ENCODE measurements around the gene RUVBL1. TPM values are rescaled to one million over a fixed set of nuclear protein-coding genes. Genes with fewer than 3 reads are reported as not detected.
A peak's percentile ranks its signal among the peaks of the same experiment; 100 is the strongest.

Gene RUVBL1
- total RNA-seq, 1 donor from 2014 or later = 40.6 TPM

DNA sequence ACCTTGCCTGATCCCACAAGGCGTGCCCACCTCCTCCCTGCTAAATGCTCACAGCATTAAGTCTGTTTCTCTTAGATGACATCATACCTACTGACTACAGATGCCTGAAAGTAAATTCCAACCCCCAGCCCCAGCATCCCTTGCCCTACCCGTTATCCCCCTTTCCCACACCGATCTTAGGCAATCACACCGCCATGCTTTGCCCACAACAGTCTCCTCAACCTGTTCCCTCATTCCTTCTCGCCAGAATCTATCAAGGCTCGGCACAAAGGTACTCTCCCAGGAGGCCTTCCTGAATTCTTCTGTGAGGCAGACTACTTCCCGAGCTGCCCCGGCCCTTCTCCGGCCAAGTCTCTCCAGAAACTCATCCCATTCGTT is 72.2 kb downstream of the RUVBL1 start:
- peak overlapping the region; percentile 81 for H3K4me3 Mint-ChIP-seq
- H3K27me3 Mint-ChIP-seq (ENCODE audit: low read depth) = peaks cover 22% of the 10 kb centered on the region

DNA sequence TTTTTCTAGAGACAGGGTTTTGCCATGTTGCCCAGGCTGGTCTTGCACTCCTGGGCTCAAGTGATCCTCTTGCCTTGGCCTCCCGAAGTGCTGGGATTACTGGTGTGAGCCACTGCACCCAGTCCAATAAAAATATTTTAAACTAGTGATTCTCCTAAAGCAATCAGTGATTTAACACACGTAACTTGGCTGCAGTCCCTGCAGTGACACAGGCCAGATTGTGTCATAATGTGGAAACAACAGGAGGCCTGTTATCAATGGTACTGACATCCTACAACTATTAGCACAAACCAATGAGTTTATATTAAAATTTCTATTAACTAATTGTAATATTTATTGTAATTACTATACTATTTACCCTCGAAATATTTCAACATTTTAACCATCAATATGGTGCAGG is 73.0 kb downstream of the RUVBL1 start:
- no peak for DNase-seq (ENCODE audit: low spot score in 2 of 2, unreplicated experiment in 2 of 2)
- no peak overlapping the region for H3K27ac Mint-ChIP-seq
- no peak overlapping the region for H3K4me3 Mint-ChIP-seq
- peaks cover 1% of the 10 kb centered on the region for H3K36me3 Mint-ChIP-seq
- no peak for TF ChIP-seq CTCF (IDR thresholded peaks at IDR 0.05; ENCODE audit: unreplicated experiment)
- H3K27me3 Mint-ChIP-seq (ENCODE audit: low read depth) = peaks cover 29% of the 10 kb centered on the region
- peaks cover 37% of the 10 kb centered on the region for H3K4me1 Mint-ChIP-seq
- H3K9me3 Mint-ChIP-seq = no peaks in the 10 kb centered on the region

More for the DNA sequence above, 72.2 kb downstream of the RUVBL1 start:
- no peaks in the 10 kb centered on the region for H3K9me3 Mint-ChIP-seq
- H3K4me1 Mint-ChIP-seq = peaks cover 39% of the 10 kb centered on the region
- H3K27ac Mint-ChIP-seq = peak overlapping the region; percentile 98
- peaks cover 3% of the 10 kb centered on the region for H3K36me3 Mint-ChIP-seq
- TF ChIP-seq CTCF (IDR thresholded peaks at IDR 0.05; ENCODE audit: unreplicated experiment) = no peak
- DNase-seq (ENCODE audit: low spot score in 2 of 2, unreplicated experiment in 2 of 2) = no peak

GRCh38 chr3:128041344-128041743 is 82.3 kb downstream of the RUVBL1 start:
- TF ChIP-seq CTCF (IDR thresholded peaks at IDR 0.05; ENCODE audit: unreplicated experiment) = no peak
- H3K27me3 Mint-ChIP-seq (ENCODE audit: low read depth) = peaks cover 66% of the 10 kb centered on the region
- H3K9me3 Mint-ChIP-seq = no peaks in the 10 kb centered on the region

GRCh38 chr3:128040660-128041059 is 83.0 kb downstream of the RUVBL1 start:
- no peak overlapping the region for H3K4me3 Mint-ChIP-seq
- H3K27ac Mint-ChIP-seq = no peak overlapping the region
- no peak for DNase-seq (ENCODE audit: low spot score in 2 of 2, unreplicated experiment in 2 of 2)
- no peaks in the 10 kb centered on the region for H3K9me3 Mint-ChIP-seq
- H3K4me1 Mint-ChIP-seq = no peaks in the 10 kb centered on the region
- no peak for TF ChIP-seq CTCF (IDR thresholded peaks at IDR 0.05; ENCODE audit: unreplicated experiment)
- H3K36me3 Mint-ChIP-seq = no peaks in the 10 kb centered on the region
- peaks cover 62% of the 10 kb centered on the region for H3K27me3 Mint-ChIP-seq (ENCODE audit: low read depth)

More at GRCh38 chr3:128041344-128041743, 82.3 kb downstream of the RUVBL1 start:
- H3K4me3 Mint-ChIP-seq = no peak overlapping the region
- no peaks in the 10 kb centered on the region for H3K4me1 Mint-ChIP-seq
- H3K27ac Mint-ChIP-seq = no peak overlapping the region
- DNase-seq (ENCODE audit: low spot score in 2 of 2, unreplicated experiment in 2 of 2) = no peak
- H3K36me3 Mint-ChIP-seq = no peaks in the 10 kb centered on the region

- no peak for DNase-seq (ENCODE audit: low spot score in 2 of 2, unreplicated experiment in 2 of 2)
- no peaks in the 10 kb centered on the region for H3K36me3 Mint-ChIP-seq
- TF ChIP-seq CTCF (IDR thresholded peaks at IDR 0.05; ENCODE audit: unreplicated experiment) = no peak
- H3K4me1 Mint-ChIP-seq = no peaks in the 10 kb centered on the region
- peaks cover 65% of the 10 kb centered on the region for H3K27me3 Mint-ChIP-seq (ENCODE audit: low read depth)
- no peaks in the 10 kb centered on the region for H3K9me3 Mint-ChIP-seq
- no peak overlapping the region for H3K4me3 Mint-ChIP-seq
- no peak overlapping the region for H3K27ac Mint-ChIP-seq
These were observed 83.6 kb downstream of the RUVBL1 start for GRCh38 chr3:128040041-128040440.

GRCh38 chr3:128036119-128036518 is 87.5 kb downstream of the RUVBL1 start:
- Mint-ChIP-seq H3K9me3 (no peaks in the 10 kb centered on the region), H3K36me3 (no peaks in the 10 kb centered on the region), H3K4me3 (no peak overlapping the region), H3K27me3 (ENCODE audit: low read depth) (peaks cover 57% of the 10 kb centered on the region), H3K4me1 (no peaks in the 10 kb centered on the region), H3K27ac (no peak overlapping the region)
- no peak for TF ChIP-seq CTCF (IDR thresholded peaks at IDR 0.05; ENCODE audit: unreplicated experiment)
- no peak for DNase-seq (ENCODE audit: low spot score in 2 of 2, unreplicated experiment in 2 of 2)

Measured in mesothelial cell of epicardium (in vitro differentiated cells).